Karpas-422 (cell line): Measurements from ENCODE around the gene AFF3. TPM values are rescaled to one million over a fixed set of nuclear protein-coding genes. Genes with fewer than 3 reads are reported as not detected.

Experiments used
- DNase-seq: peaks from one replicate; pipeline ENCODE4 v3.0.0-alpha.2; 2015
- H2AFZ ChIP-seq: fragments of 200-600 bp; sonication (generic); 2 replicates; pipeline ENCODE4 v1.6.1; 2014; ENCODE audit warnings: antibody characterized with exemption, low read length, mixed read lengths
- H3K27ac ChIP-seq: fragments of 200-600 bp; sonication (generic); 2 replicates; pipeline ENCODE4 v1.5.1; 2014; ENCODE audit warnings: mild to moderate bottlenecking, low read length, moderate library complexity
- H3K27me3 ChIP-seq: fragments of 200-600 bp; sonication (generic); 2 replicates; pipeline ENCODE4 v1.6.1; 2014; ENCODE audit warnings: low read length, mixed read lengths
- H3K36me3 ChIP-seq: fragments of 200-600 bp; sonication (generic); 2 replicates; pipeline ENCODE4 v1.6.1; 2014; ENCODE audit warnings: low read length, mixed read lengths; ENCODE audit not compliant: insufficient read depth
- H3K4me1 ChIP-seq: fragments of 200-600 bp; sonication (generic); 2 replicates; pipeline ENCODE4 v1.6.1; 2014; ENCODE audit warnings: mild to moderate bottlenecking, low read length, mixed read lengths
- H3K4me2 ChIP-seq: fragments of 200-600 bp; sonication (generic); 2 replicates; pipeline ENCODE4 v1.6.1; 2014; ENCODE audit warnings: low read length, low read depth, mild to moderate bottlenecking; ENCODE audit not compliant: poor library complexity, severe bottlenecking
- H3K4me3 ChIP-seq: fragments of 200-600 bp; sonication (generic); 2 replicates; pipeline ENCODE4 v1.5.1; 2014; ENCODE audit warnings: mild to moderate bottlenecking, antibody characterized with exemption, low read length, mixed read lengths
- H3K79me2 ChIP-seq: fragments of 200-600 bp; sonication (generic); 2 replicates; pipeline ENCODE4 v1.6.1; 2014; ENCODE audit warnings: mild to moderate bottlenecking, low read length, mixed read lengths
- H3K9ac ChIP-seq: fragments of 200-600 bp; sonication (generic); 2 replicates; pipeline ENCODE4 v1.6.0; 2014; ENCODE audit warnings: low read length
- H3K9me2 ChIP-seq: fragments of 200-600 bp; sonication (generic), shearing (Covaris generic); replicated peaks from 2 replicates; pipeline ENCODE4 v1.6.0; 2014; ENCODE audit warnings: mild to moderate bottlenecking, low read length, moderate library complexity; ENCODE audit not compliant: insufficient read depth
- H3K9me3 ChIP-seq: fragments of 300-700, 200-600 bp; sonication (generic); 2 replicates; pipeline ENCODE4 v1.6.1; 2014; ENCODE audit warnings: low read length, mixed read lengths
- H4K20me1 ChIP-seq: fragments of 200-600 bp; sonication (generic); 2 replicates; pipeline ENCODE4 v1.6.1; 2014; ENCODE audit warnings: mild to moderate bottlenecking, antibody characterized with exemption, low read length, low read depth; ENCODE audit not compliant: insufficient read depth
- total RNA-seq: library from RNA; depleted of rRNA; stranded (reverse); fragments of >200 nt; shearing (Covaris generic); gene quantifications from 2 replicates; pipeline ENCODE4 v1.2.3, GENCODE V29; 2014; ENCODE audit warnings: low replicate concordance

AFF3 gene
- total RNA-seq, 1 experiment from 2014 or later = 99.7 TPM

- Histone ChIP-seq H3K27ac (no peak overlapping the region), H4K20me1 (no peaks in the 10 kb centered on the region), H3K4me2 (no peak overlapping the region)
Measured at GRCh38 chr2:99961196-99961913, 181.0 kb downstream of the AFF3 start.

GRCh38 chr2:99960790-99961189 lies 181.6 kb downstream of the AFF3 start:
- Histone ChIP-seq H3K36me3 (no peaks in the 10 kb centered on the region), H3K4me3 (no peak overlapping the region), H4K20me1 (no peaks in the 10 kb centered on the region), H3K27ac (no peak overlapping the region), H3K27me3 (no peaks in the 10 kb centered on the region), H2AFZ (no peak overlapping the region), H3K4me2 (no peak overlapping the region), H3K4me1 (peaks cover 16% of the 10 kb centered on the region), H3K9me3 (no peaks in the 10 kb centered on the region), H3K9ac (no peak overlapping the region), H3K79me2 (peaks cover 23% of the 10 kb centered on the region), H3K9me2 (no peaks in the 10 kb centered on the region)
- no peak for DNase-seq

More at GRCh38 chr2:99961196-99961913, 181.0 kb downstream of the AFF3 start:
- H3K36me3 ChIP-seq = no peaks in the 10 kb centered on the region
- H2AFZ ChIP-seq = no peak overlapping the region
- DNase-seq = no peak
- H3K9me2 ChIP-seq = no peaks in the 10 kb centered on the region
- no peak overlapping the region for H3K9ac ChIP-seq
- peaks cover 23% of the 10 kb centered on the region for H3K79me2 ChIP-seq
- peaks cover 16% of the 10 kb centered on the region for H3K4me1 ChIP-seq
- no peaks in the 10 kb centered on the region for H3K9me3 ChIP-seq
- no peaks in the 10 kb centered on the region for H3K27me3 ChIP-seq
- no peak overlapping the region for H3K4me3 ChIP-seq

GRCh38 chr2:99960291-99960690 lies 182.1 kb downstream of the AFF3 start:
- Histone ChIP-seq H3K4me2 (no peak overlapping the region), H3K4me1 (peaks cover 16% of the 10 kb centered on the region), H3K9ac (no peak overlapping the region), H3K36me3 (no peaks in the 10 kb centered on the region), H3K4me3 (no peak overlapping the region), H4K20me1 (no peaks in the 10 kb centered on the region), H3K27ac (no peak overlapping the region), H2AFZ (no peak overlapping the region), H3K79me2 (peaks cover 23% of the 10 kb centered on the region), H3K27me3 (no peaks in the 10 kb centered on the region), H3K9me2 (no peaks in the 10 kb centered on the region), H3K9me3 (no peaks in the 10 kb centered on the region)
- DNase-seq = no peak

GRCh38 chr2:99959261-99960014 lies 183.0 kb downstream of the AFF3 start:
- Histone ChIP-seq H4K20me1 (no peaks in the 10 kb centered on the region), H3K27ac (no peak overlapping the region), H3K4me3 (no peak overlapping the region), H3K4me1 (peaks cover 16% of the 10 kb centered on the region), H3K79me2 (peaks cover 19% of the 10 kb centered on the region), H2AFZ (no peak overlapping the region), H3K9ac (no peak overlapping the region), H3K9me2 (no peaks in the 10 kb centered on the region), H3K27me3 (no peaks in the 10 kb centered on the region), H3K9me3 (no peaks in the 10 kb centered on the region), H3K36me3 (no peaks in the 10 kb centered on the region), H3K4me2 (no peak overlapping the region)
- DNase-seq = no peak

GRCh38 chr2:99957332-99958133 lies 184.9 kb downstream of the AFF3 start:
- Histone ChIP-seq H3K4me1 (peaks cover 20% of the 10 kb centered on the region), H3K9ac (no peak overlapping the region), H2AFZ (no peak overlapping the region), H3K36me3 (no peaks in the 10 kb centered on the region), H3K9me2 (no peaks in the 10 kb centered on the region), H3K4me2 (no peak overlapping the region), H3K9me3 (no peaks in the 10 kb centered on the region), H3K79me2 (peaks cover 12% of the 10 kb centered on the region; the same call in 1 of the 2 replicates), H3K27ac (no peak overlapping the region), H3K4me3 (no peak overlapping the region), H3K27me3 (no peaks in the 10 kb centered on the region), H4K20me1 (no peaks in the 10 kb centered on the region)
- no peak for DNase-seq

GRCh38 chr2:99956232-99957030 lies 186.0 kb downstream of the AFF3 start:
- no peaks in the 10 kb centered on the region for H4K20me1 ChIP-seq
- peak; percentile 69 for DNase-seq

GRCh38 chr2:99953750-99954149 lies 188.6 kb downstream of the AFF3 start:
- H3K4me2 ChIP-seq = no peak overlapping the region
- H2AFZ ChIP-seq = no peak overlapping the region
- H3K9ac ChIP-seq = no peak overlapping the region
- no peaks in the 10 kb centered on the region for H3K27me3 ChIP-seq
- H3K9me3 ChIP-seq = no peaks in the 10 kb centered on the region
- H3K36me3 ChIP-seq = no peaks in the 10 kb centered on the region
- no peaks in the 10 kb centered on the region for H4K20me1 ChIP-seq
- no peak overlapping the region for H3K4me3 ChIP-seq
- H3K27ac ChIP-seq = no peak overlapping the region
- no peaks in the 10 kb centered on the region for H3K79me2 ChIP-seq
- no peaks in the 10 kb centered on the region for H3K9me2 ChIP-seq
- H3K4me1 ChIP-seq = peaks cover 20% of the 10 kb centered on the region
- DNase-seq = no peak

More at GRCh38 chr2:99956232-99957030, 186.0 kb downstream of the AFF3 start:
- Histone ChIP-seq H3K4me3 (no peak overlapping the region), H3K9me2 (no peaks in the 10 kb centered on the region), H2AFZ (no peak overlapping the region), H3K36me3 (no peaks in the 10 kb centered on the region), H3K4me2 (peak overlapping the region; percentile 12), H3K27me3 (no peaks in the 10 kb centered on the region), H3K27ac (peak overlapping the region; percentile 24; the same call in 1 of the 2 replicates), H3K79me2 (peaks cover 5% of the 10 kb centered on the region; the same call in 1 of the 2 replicates), H3K9me3 (no peaks in the 10 kb centered on the region), H3K9ac (no peak overlapping the region), H3K4me1 (peaks cover 20% of the 10 kb centered on the region)
